Testis (tissue), 3 donors: Measurements from ENCODE around the gene NELFA. TPM values are rescaled to one million over a fixed set of nuclear protein-coding genes. Genes with fewer than 3 reads are reported as not detected.

Experiments used
- DNase-seq: peaks from one replicate; pipeline ENCODE4 v3.0.0-alpha.2; 2019
- H3K27ac ChIP-seq, 2 donors: fragments of 200-600 bp; sonication (generic); one replicate each; pipeline ENCODE4 v1.5.1; 2019
- H3K27me3 ChIP-seq: fragments of 200-600 bp; sonication (generic); one replicate; pipeline ENCODE4 v1.5.1; 2019
- H3K36me3 ChIP-seq: fragments of 200-600 bp; sonication (generic); one replicate; pipeline ENCODE4 v1.5.1; 2017; ENCODE audit warnings: low read depth; ENCODE audit errors: missing control alignments
- H3K4me1 ChIP-seq: fragments of 200-600 bp; sonication (generic); one replicate; pipeline ENCODE4 v1.5.1; 2019
- H3K4me3 ChIP-seq, 2 donors: fragments of 200-600 bp; sonication (generic); one replicate each; pipeline ENCODE4 v1.5.1; 2017 to 2019
- H3K9me3 ChIP-seq: fragments of 200-600 bp; sonication (generic); one replicate; pipeline ENCODE4 v1.5.1; 2017
- CTCF ChIP-seq, 3 experiments: fragments of 450-650 bp in 2 of 3; fragments of 200-600 bp in 1 of 3; sonication (generic) in 1 of 3; IDR thresholded peaks; one replicate each; pipeline ENCODE4 v1.5.1; 2016 to 2019; ENCODE audit warnings: antibody characterized with exemption in 3 of 3, mild to moderate bottlenecking in 2 of 3, moderate library complexity in 1 of 3
- POLR2A ChIP-seq: fragments of 450-650 bp; IDR thresholded peaks from one replicate; pipeline ENCODE4 v1.6.1; 2017; ENCODE audit warnings: antibody characterized with exemption, mild to moderate bottlenecking, moderate library complexity
- WGBS, 2 donors: methylation state at CpG; one replicate each; pipeline ENCODE4 v1.1.5; 2018; 5-methylcytosine and 5-hydroxymethylcytosine counted together
- intact Hi-C: fragments of 100-400 bp; cut with DNase I; formaldehyde crosslinking; loops from one replicate; pipeline ENCODE4 v1.15.1; 2023; ENCODE audit warnings: low total_unique reads
- polyA plus RNA-seq: library from polyadenylated mRNA; stranded (reverse); fragments of 350-450 nt; fragmentation: Illumina TruSeq; extraction: RNeasy Lipid Tissue Mini Kit (QIAGEN cat#74804); gene quantifications from one replicate; pipeline ENCODE4 v1.2.3, GENCODE V29; 2014; ENCODE audit warnings: low read depth, low replicate concordance; ENCODE audit not compliant: insufficient read depth
- total RNA-seq, 2 donors: library from RNA; depleted of rRNA; stranded (reverse); fragments of >200 nt; gene quantifications; one replicate each; pipeline ENCODE4 v1.2.3, GENCODE V29; 2016

NELFA gene
- total and polyA plus RNA-seq, 3 donors from 2014 or later, result 61.0 to 77.9 (median 72.5) TPM

- no peak for TF ChIP-seq POLR2A
- intact Hi-C loops, result no loop called here
- no peaks in the 10 kb centered on the region for H3K9me3 ChIP-seq
- H3K4me3 ChIP-seq, result no peak overlapping the region
- no peak overlapping the region for H3K27ac ChIP-seq
- no peaks in the 10 kb centered on the region for H3K36me3 ChIP-seq
- DNase-seq, result no peak
- H3K27me3 ChIP-seq, result no peaks in the 10 kb centered on the region
- 71 to 86% methylated on average over 1 to 5 of the region's 6 CpGs for WGBS, 2 donors
- H3K4me1 ChIP-seq, result peaks cover 17% of the 10 kb centered on the region
These were observed 35.3 kb upstream of the NELFA start for GRCh38 chr4:2044119-2044485.

GRCh38 chr4:2043396-2044118 lies 34.8 kb upstream of the NELFA start:
- no peaks in the 10 kb centered on the region for H3K9me3 ChIP-seq
- peaks cover 17% of the 10 kb centered on the region for H3K4me1 ChIP-seq
- no peak overlapping the region for H3K27ac ChIP-seq
- no peak overlapping the region for H3K4me3 ChIP-seq
- intact Hi-C loops, result no loop called here
- no peaks in the 10 kb centered on the region for H3K36me3 ChIP-seq
- H3K27me3 ChIP-seq, result no peaks in the 10 kb centered on the region
- WGBS, 2 donors, result 64 to 65% methylated on average over 4 to 18 of the region's 18 CpGs
- no peak for DNase-seq
- TF ChIP-seq CTCF (IDR thresholded peaks at IDR 0.05) (no peak), POLR2A (no peak)

GRCh38 chr4:2042947-2043395 lies 34.2 kb upstream of the NELFA start:
- intact Hi-C loops, result no loop called here
- TF ChIP-seq CTCF (IDR thresholded peaks at IDR 0.05), result no peak
- no peak for TF ChIP-seq POLR2A
- H3K36me3 ChIP-seq, result no peaks in the 10 kb centered on the region
- WGBS, 2 donors, result 53 to 68% methylated on average over 8 of the region's 8 CpGs
- H3K27me3 ChIP-seq, result no peaks in the 10 kb centered on the region
- peak overlapping the region; percentile 75 to 87 for H3K4me3 ChIP-seq
- peaks cover 17% of the 10 kb centered on the region for H3K4me1 ChIP-seq
- H3K27ac ChIP-seq, result no peak overlapping the region
- no peaks in the 10 kb centered on the region for H3K9me3 ChIP-seq
- DNase-seq, result no peak

- H3K4me1 ChIP-seq, result peaks cover 17% of the 10 kb centered on the region
- DNase-seq, result no peak
- no peaks in the 10 kb centered on the region for H3K36me3 ChIP-seq
- peak overlapping the region; percentile 75 to 87 for H3K4me3 ChIP-seq
- no peaks in the 10 kb centered on the region for H3K27me3 ChIP-seq
- intact Hi-C loops, result no loop called here
- WGBS, 2 donors, result 8 to 11% methylated on average over 32 to 53 of the region's 80 CpGs
- H3K9me3 ChIP-seq, result no peaks in the 10 kb centered on the region
- peak overlapping the region in 1 of 2 donors; percentile 53 for H3K27ac ChIP-seq
- TF ChIP-seq POLR2A (no peak), CTCF (IDR thresholded peaks at IDR 0.05) (no peak)
These were observed 33.6 kb upstream of the NELFA start for GRCh38 chr4:2042204-2042946.

- TF ChIP-seq POLR2A (no peak), CTCF (IDR thresholded peaks at IDR 0.05) (no peak)
- Histone ChIP-seq H3K4me1 (peaks cover 17% of the 10 kb centered on the region), H3K9me3 (no peaks in the 10 kb centered on the region), H3K27ac (peak overlapping the region in 1 of 2 donors; percentile 53), H3K4me3 (peak overlapping the region; percentile 75 to 87), H3K27me3 (no peaks in the 10 kb centered on the region), H3K36me3 (no peaks in the 10 kb centered on the region)
- peak; percentile 91 for DNase-seq
- intact Hi-C loops, result no loop called here
- 1% methylated on average over 13 to 64 of the region's 94 CpGs for WGBS, 2 donors
These were observed 32.7 kb upstream of the NELFA start for GRCh38 chr4:2041239-2042130.
